ENCODE data around the gene JMJD1C. TPM values are rescaled to one million over a fixed set of nuclear protein-coding genes. Genes with fewer than 3 reads are reported as not detected.
"Not testable (repeated sequence)": the region's sequence is repeated elsewhere in the genome, so short reads cannot be mapped to it uniquely, and the experiment has no call there.

Gene JMJD1C
- polyA plus RNA-seq, 12 donors: 64.8 to 114 (median 87.8) TPM; not detected in 1

DNA sequence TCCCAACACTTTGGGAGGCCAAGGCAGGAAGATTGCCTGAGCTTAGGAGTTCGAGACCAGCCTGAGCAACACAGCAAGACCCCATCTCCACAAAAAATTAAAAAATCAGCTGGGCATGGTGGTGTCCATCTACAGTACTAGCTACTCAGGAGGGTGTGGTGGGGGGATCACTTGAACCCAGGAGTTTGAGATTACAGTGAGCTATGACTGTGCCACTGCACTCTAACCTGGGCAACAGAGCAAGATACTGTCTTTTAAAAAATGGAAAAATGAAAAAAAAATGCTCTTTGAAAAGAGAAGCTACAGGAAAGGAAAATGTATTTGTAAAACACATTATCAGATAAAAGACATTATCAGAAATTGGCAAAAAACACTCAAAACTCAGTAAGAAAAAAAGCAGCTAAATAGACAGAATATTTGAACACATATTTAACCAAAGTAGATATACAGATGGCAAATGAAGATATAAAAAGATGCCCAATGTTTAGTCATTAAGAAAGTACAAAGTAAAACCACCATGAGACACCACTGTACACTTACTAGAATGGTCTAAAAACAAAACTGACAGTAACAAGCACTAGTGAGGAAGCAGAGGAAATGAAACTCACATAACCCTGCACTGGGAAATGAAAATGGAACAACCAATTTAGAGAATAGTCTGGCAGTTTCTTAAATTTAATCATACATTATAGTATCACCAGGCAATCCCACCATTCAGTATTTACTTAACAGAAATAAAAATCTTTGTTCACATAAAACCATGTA is 292.1 kb downstream of the JMJD1C start:
- DNase-seq: no peak

GRCh38 chr10:63171926-63172325 is 293.9 kb downstream of the JMJD1C start:
- no peak for DNase-seq

DNA sequence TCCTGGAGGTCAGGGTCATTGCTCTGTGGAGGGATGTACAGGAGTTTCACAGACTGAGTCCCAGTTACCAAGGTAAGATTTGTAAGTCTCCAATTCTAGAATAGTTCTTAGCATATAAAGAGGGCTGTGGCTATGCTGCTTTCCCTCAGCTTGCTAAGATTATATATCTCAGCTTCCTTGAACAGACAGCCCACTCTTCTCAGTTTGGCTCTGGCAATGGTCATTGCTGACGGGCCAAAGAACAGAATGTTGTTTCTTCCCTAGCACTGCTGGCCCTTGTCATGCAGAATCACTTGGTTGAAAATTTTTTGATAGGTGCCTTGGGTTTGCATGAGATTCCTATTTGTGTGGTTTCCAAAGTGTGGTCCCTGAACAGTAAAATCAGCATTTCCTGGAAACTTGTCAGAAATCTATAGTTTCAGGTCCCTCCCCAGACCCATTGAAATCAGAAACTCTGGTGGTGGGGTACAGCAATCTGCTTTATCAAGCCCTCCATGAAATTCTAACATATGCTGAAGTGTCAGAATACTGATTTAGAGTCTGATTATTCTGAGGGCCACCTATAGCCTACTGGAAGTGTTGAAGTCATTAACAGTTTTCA is 294.4 kb downstream of the JMJD1C start:
- DNase-seq: no peak

GRCh38 chr10:63169624-63170023 is 296.2 kb downstream of the JMJD1C start:
- DNase-seq: no peak

GRCh38 chr10:63168821-63169462 is 296.8 kb downstream of the JMJD1C start:
- DNase-seq: no peak

- DNase-seq: peak; percentile 70
Observed at GRCh38 chr10:63166742-63167258, 299.0 kb downstream of the JMJD1C start.

GRCh38 chr10:63165249-63165648 is 300.5 kb downstream of the JMJD1C start:
- DNase-seq: no peak

DNA sequence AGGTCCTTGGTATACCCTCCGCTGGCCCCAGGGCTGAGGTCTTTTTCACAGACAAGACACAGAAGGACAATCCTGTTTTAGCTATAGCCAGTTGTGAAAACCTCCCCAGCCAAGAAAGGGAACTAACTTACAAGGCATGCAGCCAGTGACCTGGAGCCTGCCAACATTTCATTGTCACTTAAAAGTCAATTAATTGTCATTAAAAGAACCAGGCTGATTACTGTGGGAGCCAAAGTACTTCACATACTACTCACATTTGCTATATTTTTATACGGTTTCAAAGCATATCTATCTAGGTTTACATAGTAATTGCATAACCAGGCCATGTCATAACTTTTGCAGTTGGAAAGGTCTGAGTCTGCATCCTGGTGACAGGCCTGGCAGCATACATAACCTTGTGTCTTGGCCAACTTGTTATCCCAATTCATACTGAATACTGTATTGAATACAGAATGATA is 301.6 kb downstream of the JMJD1C start:
- peak; percentile 15 for DNase-seq

DNA sequence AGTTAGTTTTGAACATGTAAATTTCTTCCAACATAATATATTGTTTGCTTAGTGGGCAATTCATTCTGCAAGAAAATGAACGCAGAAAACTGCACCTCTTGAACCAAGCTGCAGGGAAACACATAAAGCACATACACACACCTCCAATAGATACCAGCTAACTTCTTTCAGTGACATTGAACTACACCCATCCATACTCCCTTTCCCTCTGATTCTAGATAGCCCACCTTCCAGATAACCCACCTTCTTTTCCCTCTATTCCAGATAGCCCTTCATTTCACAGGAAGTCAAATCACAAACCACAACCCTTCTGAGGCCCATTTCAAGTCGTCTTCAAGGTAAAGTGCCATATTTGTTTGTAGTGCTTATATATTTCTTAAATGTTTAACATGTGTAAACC is 304.2 kb downstream of the JMJD1C start:
- DNase-seq: no peak

DNA sequence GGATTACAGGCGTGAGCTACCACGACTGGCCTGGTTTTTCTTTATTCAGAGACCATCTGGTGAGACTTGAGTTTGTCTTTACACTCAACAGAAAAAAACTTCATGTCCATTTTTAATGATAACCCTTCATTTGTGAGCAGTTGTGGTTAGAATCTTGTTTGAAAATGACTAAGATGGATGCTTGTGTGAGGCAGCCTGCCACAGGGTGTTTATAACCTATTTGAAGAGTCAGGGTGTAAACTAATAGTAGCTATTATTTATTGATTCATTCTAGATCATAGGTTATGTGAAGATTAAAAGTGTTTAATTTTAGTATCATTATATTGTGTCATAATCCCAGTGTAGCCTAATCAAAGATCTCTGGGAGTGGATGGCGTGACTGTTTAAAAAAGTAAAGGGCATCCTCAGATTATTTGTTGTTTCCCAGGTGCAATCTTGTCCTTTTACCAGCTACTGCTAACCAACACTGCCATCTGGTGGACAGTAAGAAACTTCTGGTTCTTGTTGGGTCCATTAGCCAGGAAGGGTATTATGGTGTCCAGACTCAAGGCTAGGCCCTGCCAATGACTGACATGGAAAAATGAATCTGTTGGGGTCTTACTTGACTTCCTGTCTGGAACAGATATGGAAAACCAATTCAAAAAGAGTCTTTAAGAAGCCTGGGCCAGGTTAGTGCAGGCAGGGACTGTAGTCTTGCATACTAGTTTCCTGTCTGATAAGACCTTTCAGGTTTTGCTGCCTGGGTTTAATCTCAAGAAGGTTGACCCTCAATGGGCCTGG is 307.7 kb downstream of the JMJD1C start:
- peak; percentile 81 for DNase-seq

GRCh38 chr10:63156236-63156635 is 309.5 kb downstream of the JMJD1C start:
- DNase-seq: no peak

DNA sequence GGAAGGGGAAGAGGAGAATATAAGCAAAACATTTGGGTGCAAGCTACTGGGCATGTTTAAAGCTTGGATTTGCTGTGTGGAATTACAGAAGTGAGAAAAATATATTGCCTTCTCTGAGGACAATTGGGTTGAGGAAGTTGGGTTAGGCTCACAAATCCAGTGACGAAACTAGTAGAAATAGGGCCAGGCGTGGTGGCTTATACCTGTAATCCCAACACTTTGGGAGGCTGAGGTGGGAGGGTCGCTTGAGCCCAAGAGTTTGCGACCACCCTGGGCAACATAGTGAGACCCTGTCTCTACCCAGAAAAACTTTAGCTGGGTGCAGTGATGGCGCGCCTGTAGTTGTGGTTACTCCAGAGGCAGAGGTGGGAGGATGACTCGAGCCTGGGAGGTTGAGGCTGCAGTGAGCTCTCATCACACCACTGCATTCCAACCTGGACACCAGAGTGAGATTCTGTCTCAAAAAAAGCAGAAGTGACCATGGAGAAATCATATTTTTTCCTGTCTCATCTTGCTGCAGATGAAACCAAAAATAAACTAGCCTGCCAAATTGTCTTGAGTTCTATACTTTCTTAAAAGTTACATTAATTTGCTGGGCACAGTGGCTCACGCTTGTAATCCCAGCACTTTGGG is 310.3 kb downstream of the JMJD1C start:
- no peak for DNase-seq

GRCh38 chr10:63154546-63155387 is 311.0 kb downstream of the JMJD1C start:
- no peak for DNase-seq

- DNase-seq: not testable (repeated sequence)
Observed at GRCh38 chr10:63153868-63154545, 311.8 kb downstream of the JMJD1C start.

GRCh38 chr10:63150745-63151144 is 315.0 kb downstream of the JMJD1C start:
- DNase-seq: no peak

DNA sequence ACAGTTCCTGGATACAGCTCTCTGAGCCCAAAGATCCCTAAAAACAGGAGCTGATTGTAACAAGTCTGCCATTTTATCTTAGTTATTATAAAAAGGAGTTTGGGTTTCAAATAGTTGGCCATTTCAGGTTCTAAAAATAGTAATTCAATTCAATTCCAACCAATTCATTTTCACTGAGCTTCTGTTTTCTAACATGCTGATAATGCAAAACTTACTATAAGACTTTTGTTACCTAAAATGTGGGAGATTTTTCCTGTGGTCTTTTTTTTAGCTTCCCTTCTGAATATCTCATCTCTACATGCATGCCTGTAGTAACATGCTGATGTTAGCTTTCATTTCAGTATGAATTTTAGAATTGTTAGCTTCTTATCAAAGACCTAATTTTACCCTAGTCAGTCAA is 319.3 kb downstream of the JMJD1C start:
- no peak for DNase-seq

DNA sequence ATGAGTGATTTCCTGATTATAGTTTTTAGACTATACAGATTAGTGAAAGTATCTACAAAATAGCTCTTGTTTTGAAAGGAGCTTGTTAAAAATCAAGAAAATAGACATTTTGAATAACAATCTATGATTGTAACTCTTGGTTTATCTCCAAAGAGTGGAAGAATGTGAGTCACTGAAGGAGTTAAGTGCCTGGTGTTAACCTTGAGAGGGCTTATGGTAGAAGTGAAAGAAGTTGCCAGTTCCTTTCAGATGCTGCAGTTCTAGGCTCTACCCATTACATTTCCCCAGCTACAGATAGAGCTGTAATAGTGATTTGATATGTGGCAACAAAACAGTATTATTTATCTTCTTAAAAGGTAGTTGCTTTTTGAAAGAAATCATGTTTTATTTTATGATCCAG is 320.0 kb downstream of the JMJD1C start:
- no peak for DNase-seq

- no peak for DNase-seq
Observed at GRCh38 chr10:63143987-63144386, 321.8 kb downstream of the JMJD1C start.

- no peak for DNase-seq
Observed at GRCh38 chr10:63142136-63142535, 323.6 kb downstream of the JMJD1C start.

GRCh38 chr10:63140077-63140476 is 325.7 kb downstream of the JMJD1C start:
- no peak for DNase-seq
